ENCODE data around the gene DNAH7.

- TF ChIP-seq EZH2 (IDR thresholded peaks at IDR 0.05) (no peak), POLR2AphosphoS5 (IDR thresholded peaks at IDR 0.05; ENCODE audit: borderline replicate concordance, low read depth, low read length) (no peak)
Measured at GRCh38 chr2:195945056-195945455, 123.6 kb downstream of the DNAH7 start.
